Esophagus muscularis mucosa (tissue), 4 donors: Measurements from ENCODE around the gene SLC12A8. TPM values are rescaled to one million over a fixed set of nuclear protein-coding genes. Genes with fewer than 3 reads are reported as not detected.

ENCODE experiments used
- DNase-seq: peaks from one replicate; pipeline ENCODE4 v3.0.0-alpha.2; 2017; ENCODE audit errors: extremely low spot score
- H3K27ac ChIP-seq, 4 donors: fragments of 200-600 bp; sonication (generic); replicated peaks in 1 of 4; 1 replicate in 3 of 4; 2 replicates in 1 of 4; pipeline ENCODE4 v1.5.1; 2016 to 2019; ENCODE audit warnings: mild to moderate bottlenecking in 1 of 4
- H3K27me3 ChIP-seq, 4 donors: fragments of 200-600 bp; sonication (generic); one replicate each; pipeline versions ENCODE4 v1.5.1 to v1.6.0; 2016 to 2019
- H3K36me3 ChIP-seq, 4 donors: fragments of 200-600 bp; sonication (generic); one replicate each; pipeline ENCODE4 v1.5.1; 2016 to 2019
- H3K4me1 ChIP-seq, 4 donors: fragments of 200-600 bp; sonication (generic); one replicate each; pipeline ENCODE4 v1.5.1; 2016 to 2019
- H3K4me3 ChIP-seq, 4 donors: fragments of 200-600 bp; sonication (generic); 1 replicate in 2 of 4; 2 replicates in 2 of 4; pipeline ENCODE4 v1.5.1; 2016 to 2019; ENCODE audit warnings: mild to moderate bottlenecking in 4 of 4, moderate library complexity in 1 of 4
- H3K9me3 ChIP-seq, 4 donors: fragments of 200-600 bp; sonication (generic); 1 replicate in 3 of 4; 2 replicates in 1 of 4; pipeline ENCODE4 v1.5.1; 2016 to 2019
- EP300 ChIP-seq: sonication (generic); formaldehyde crosslinking; IDR thresholded peaks from one replicate; pipeline ENCODE4 v1.6.1; 2017; ENCODE audit warnings: antibody characterized with exemption
- POLR2A ChIP-seq: fragments of 450-650 bp; IDR thresholded peaks from one replicate; pipeline ENCODE4 v1.6.1; 2017; ENCODE audit warnings: antibody characterized with exemption, moderate library complexity, mild to moderate bottlenecking, low read depth
- POLR2AphosphoS5 ChIP-seq, 2 donors: sonication (generic); formaldehyde crosslinking; IDR thresholded peaks; one replicate each; pipeline ENCODE4 v1.6.1; 2017; ENCODE audit warnings: antibody characterized with exemption in 2 of 2
- WGBS: methylation state at CpG from one replicate; pipeline ENCODE4 v1.1.5; 2018; 5-methylcytosine and 5-hydroxymethylcytosine counted together
- intact Hi-C: fragments of 100-400 bp; cut with DNase I; formaldehyde crosslinking; loops from one replicate; pipeline ENCODE4 v1.15.1; 2023
- total RNA-seq, 4 donors: library from RNA; depleted of rRNA; stranded (reverse); fragments of >200 nt; gene quantifications; one replicate each; pipeline versions ENCODE4 v1.1.0 to v1.2.1, GENCODE V29; 2016
- TF ChIP-seq, protein P1 (sequence below), 3 experiments: fragments of 200-600 bp in 2 of 3; fragments of 450-650 bp in 1 of 3; sonication (generic) in 2 of 3; IDR thresholded peaks; one replicate each; pipeline ENCODE4 v1.5.1; 2017 to 2019; ENCODE audit warnings: antibody characterized with exemption in 3 of 3, mild to moderate bottlenecking in 2 of 3, moderate library complexity in 1 of 3

The SLC12A8 gene
- total RNA-seq, 4 donors from 2014 or later = 0.46 to 2.9 (median 1.6) TPM; not detected in 1

DNA sequence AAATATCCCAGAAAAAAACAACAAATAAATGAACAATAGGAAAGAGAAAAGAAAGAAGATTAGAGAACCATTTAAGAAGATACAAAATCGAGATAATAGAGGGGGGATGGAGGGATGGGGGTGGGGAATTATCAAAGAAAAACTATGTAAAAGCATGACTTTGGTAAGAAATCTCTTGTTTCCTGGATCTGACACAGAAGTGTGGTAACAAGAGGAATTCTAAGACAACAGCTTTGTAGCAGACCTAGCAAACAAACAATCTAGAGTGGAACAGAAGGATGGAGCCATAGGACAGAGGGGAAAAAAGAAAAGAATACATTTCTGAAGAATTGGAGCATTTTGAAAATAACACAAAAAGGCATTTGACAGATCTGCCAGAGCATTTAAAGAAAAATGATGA, 107.4 kb downstream of the SLC12A8 start:
- no peak for DNase-seq
- TF ChIP-seq, protein P1, sequence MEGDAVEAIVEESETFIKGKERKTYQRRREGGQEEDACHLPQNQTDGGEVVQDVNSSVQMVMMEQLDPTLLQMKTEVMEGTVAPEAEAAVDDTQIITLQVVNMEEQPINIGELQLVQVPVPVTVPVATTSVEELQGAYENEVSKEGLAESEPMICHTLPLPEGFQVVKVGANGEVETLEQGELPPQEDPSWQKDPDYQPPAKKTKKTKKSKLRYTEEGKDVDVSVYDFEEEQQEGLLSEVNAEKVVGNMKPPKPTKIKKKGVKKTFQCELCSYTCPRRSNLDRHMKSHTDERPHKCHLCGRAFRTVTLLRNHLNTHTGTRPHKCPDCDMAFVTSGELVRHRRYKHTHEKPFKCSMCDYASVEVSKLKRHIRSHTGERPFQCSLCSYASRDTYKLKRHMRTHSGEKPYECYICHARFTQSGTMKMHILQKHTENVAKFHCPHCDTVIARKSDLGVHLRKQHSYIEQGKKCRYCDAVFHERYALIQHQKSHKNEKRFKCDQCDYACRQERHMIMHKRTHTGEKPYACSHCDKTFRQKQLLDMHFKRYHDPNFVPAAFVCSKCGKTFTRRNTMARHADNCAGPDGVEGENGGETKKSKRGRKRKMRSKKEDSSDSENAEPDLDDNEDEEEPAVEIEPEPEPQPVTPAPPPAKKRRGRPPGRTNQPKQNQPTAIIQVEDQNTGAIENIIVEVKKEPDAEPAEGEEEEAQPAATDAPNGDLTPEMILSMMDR (IDR thresholded peaks at IDR 0.05) = no peak
- TF ChIP-seq POLR2A = no peak
- H3K27me3 ChIP-seq = no peaks in the 10 kb centered on the region
- intact Hi-C loops = no loop called here
- H3K4me1 ChIP-seq = no peaks in the 10 kb centered on the region
- H3K9me3 ChIP-seq = no peaks in the 10 kb centered on the region
- H3K4me3 ChIP-seq = no peak overlapping the region
- H3K36me3 ChIP-seq = no peaks in the 10 kb centered on the region
- H3K27ac ChIP-seq = no peak overlapping the region
- WGBS = 74% methylated on average over 1 of the region's 1 CpG

DNA sequence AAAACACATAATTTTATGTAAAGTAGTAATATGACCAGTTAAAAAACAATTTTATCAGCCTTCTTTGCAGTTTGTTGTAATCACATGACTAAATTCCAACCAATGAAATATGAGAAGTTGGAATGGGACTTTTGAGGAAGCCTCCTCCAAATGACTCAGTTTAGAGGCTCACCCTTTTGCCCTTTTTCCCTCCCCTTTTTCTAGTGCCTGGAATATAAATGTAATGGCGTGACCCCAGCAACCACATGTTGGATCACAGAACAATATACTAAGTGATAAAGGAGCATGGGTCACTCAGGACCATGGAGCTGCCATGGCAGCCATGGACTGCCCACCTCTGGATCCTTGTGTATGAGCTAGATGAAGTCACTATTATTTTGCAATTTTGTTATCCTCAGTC, 107.9 kb downstream of the SLC12A8 start:
- DNase-seq = no peak
- WGBS = 73% methylated on average over 1 of the region's 1 CpG
- no peak overlapping the region for H3K27ac ChIP-seq
- intact Hi-C loops = no loop called here
- no peak for TF ChIP-seq POLR2A
- TF ChIP-seq, protein P1 (IDR thresholded peaks at IDR 0.05) = no peak
- TF ChIP-seq POLR2AphosphoS5 (IDR thresholded peaks at IDR 0.05) = no peak
- TF ChIP-seq EP300 = no peak
- H3K4me3 ChIP-seq = no peak overlapping the region
- no peaks in the 10 kb centered on the region for H3K4me1 ChIP-seq
- H3K36me3 ChIP-seq = no peaks in the 10 kb centered on the region
- H3K27me3 ChIP-seq = no peaks in the 10 kb centered on the region
- no peaks in the 10 kb centered on the region for H3K9me3 ChIP-seq

DNA sequence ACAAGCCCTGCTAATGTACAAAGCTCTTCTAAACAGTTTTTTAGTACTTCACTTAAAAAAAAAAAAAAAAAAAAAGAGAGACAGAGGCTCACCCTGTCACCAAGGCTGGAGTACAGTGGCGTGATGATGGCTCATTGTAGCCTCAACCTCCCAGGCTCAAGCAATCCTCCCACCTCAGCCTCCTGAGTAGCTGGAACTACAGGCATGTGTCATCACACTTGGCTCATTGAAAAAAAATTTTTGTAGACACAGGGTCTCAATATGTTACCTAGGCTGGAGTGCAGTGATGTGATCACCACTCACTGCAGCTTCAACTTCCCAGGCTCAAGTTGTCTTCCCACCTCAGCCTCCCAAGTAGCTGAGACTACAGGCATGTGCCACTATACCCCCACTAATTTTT, 109.1 kb downstream of the SLC12A8 start:
- Histone ChIP-seq H3K27ac (no peak overlapping the region), H3K9me3 (peaks cover 0 to 7% (median 0%) of the 10 kb centered on the region in 4 donors), H3K36me3 (no peaks in the 10 kb centered on the region), H3K27me3 (no peaks in the 10 kb centered on the region), H3K4me1 (no peaks in the 10 kb centered on the region), H3K4me3 (no peak overlapping the region)
- TF ChIP-seq, protein P1 (IDR thresholded peaks at IDR 0.05) = no peak
- TF ChIP-seq POLR2A = no peak
- 94% methylated on average over 1 of the region's 1 CpG for WGBS
- no peak for DNase-seq
- intact Hi-C loops = no loop called here

DNA sequence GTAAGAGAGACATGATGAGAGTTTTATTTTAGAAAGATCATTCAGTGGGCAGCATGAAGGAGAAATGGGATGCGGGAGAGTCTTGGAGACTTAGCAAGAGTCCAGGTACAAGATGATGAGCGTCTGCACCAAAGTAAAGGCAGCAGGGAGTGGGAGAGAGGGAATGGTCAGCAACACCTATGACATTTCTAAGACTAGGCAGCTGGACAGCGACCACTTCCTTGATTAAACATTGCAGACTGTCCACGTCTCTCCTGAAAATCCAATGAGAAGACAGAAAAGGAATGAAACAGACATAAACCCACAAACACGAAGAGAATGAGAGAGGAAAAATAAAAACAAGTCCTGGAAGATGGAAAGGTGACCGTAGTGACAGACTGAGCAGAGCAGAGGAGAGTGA, 110.1 kb downstream of the SLC12A8 start:
- H3K4me3 ChIP-seq = no peak overlapping the region
- H3K27ac ChIP-seq = no peak overlapping the region
- no peaks in the 10 kb centered on the region for H3K27me3 ChIP-seq
- peaks cover 0 to 7% (median 0%) of the 10 kb centered on the region in 4 donors for H3K9me3 ChIP-seq
- no peak for TF ChIP-seq EP300
- TF ChIP-seq, protein P1 (IDR thresholded peaks at IDR 0.05) = no peak
- no peak for TF ChIP-seq POLR2A
- no peak for TF ChIP-seq POLR2AphosphoS5 (IDR thresholded peaks at IDR 0.05)
- no peaks in the 10 kb centered on the region for H3K4me1 ChIP-seq
- DNase-seq = no peak
- no peaks in the 10 kb centered on the region for H3K36me3 ChIP-seq
- intact Hi-C loops = no loop called here
- WGBS = 75% methylated on average over 6 of the region's 6 CpGs

DNA sequence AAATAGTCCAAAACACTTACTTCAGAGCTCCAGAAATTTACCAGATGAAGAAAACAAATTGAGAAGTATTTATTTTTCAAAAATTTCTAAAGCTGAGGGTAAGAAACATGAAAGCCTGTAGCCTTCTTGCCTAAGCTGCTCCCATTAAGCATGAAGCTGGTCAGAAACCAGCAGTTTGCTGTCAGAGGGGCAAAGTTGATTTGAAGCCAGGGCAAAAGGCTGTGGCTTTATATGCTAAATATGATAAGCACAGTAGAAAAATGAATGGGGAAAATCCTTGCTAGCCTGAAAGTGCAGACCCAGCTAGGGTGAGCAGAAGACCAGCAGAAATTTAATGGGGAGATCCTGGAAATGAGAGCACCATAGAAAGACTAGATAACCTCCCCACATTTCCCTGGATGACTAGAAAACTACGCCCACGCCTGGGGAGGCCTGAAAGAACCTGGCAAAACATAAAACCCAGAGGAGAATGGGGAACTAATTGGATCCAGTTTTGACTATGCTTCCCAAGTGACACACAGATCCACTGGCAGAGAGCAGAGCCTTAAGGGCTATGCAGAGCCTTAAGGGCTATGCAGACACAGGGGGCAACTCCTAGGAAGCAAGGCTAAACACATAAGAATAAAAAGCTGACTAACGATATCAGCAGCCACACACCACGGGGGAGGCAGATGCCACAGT, 113.8 kb downstream of the SLC12A8 start:
- intact Hi-C loops = no loop called here

More for the DNA sequence above, 113.8 kb downstream of the SLC12A8 start:
- no peaks in the 10 kb centered on the region for H3K36me3 ChIP-seq
- no peak for DNase-seq
- no peaks in the 10 kb centered on the region for H3K27me3 ChIP-seq
- TF ChIP-seq, protein P1 (IDR thresholded peaks at IDR 0.05) = no peak
- TF ChIP-seq POLR2A (no peak), EP300 (no peak), POLR2AphosphoS5 (IDR thresholded peaks at IDR 0.05) (no peak)
- no peaks in the 10 kb centered on the region for H3K4me1 ChIP-seq
- peaks cover 0 to 11% (median 2%) of the 10 kb centered on the region in 4 donors for H3K9me3 ChIP-seq
- 85% methylated on average over 4 of the region's 4 CpGs for WGBS
- H3K27ac ChIP-seq = no peak overlapping the region
- no peak overlapping the region for H3K4me3 ChIP-seq
